ENCODE data around the gene THYN1.

THYN1 gene

GRCh38 chr11:134264966-134265764, 12.0 kb upstream of the THYN1 start:
- TF ChIP-seq GATA2 (IDR thresholded peaks at IDR 0.05; ENCODE audit: low read depth, low read length) = no peak
- TF ChIP-seq GATA3 (IDR thresholded peaks at IDR 0.05; ENCODE audit: low read depth, low read length) = no peak

GRCh38 chr11:134261626-134262488, 8.7 kb upstream of the THYN1 start:
- TF ChIP-seq GATA2 (IDR thresholded peaks at IDR 0.05; ENCODE audit: low read depth, low read length) (no peak), GATA3 (IDR thresholded peaks at IDR 0.05; ENCODE audit: low read depth, low read length) (no peak)

- no peak for TF ChIP-seq GATA3 (IDR thresholded peaks at IDR 0.05; ENCODE audit: low read depth, low read length)
- TF ChIP-seq GATA2 (IDR thresholded peaks at IDR 0.05; ENCODE audit: low read depth, low read length) = no peak
These were observed 7.8 kb upstream of the THYN1 start for GRCh38 chr11:134260983-134261382.

- TF ChIP-seq GATA2 (IDR thresholded peaks at IDR 0.05; ENCODE audit: low read depth, low read length) (no peak), GATA3 (IDR thresholded peaks at IDR 0.05; ENCODE audit: low read depth, low read length) (no peak)
These were observed 7.4 kb upstream of the THYN1 start for GRCh38 chr11:134260503-134260902.

GRCh38 chr11:134258577-134258976, 5.4 kb upstream of the THYN1 start:
- TF ChIP-seq GATA2 (IDR thresholded peaks at IDR 0.05; ENCODE audit: low read depth, low read length) = no peak
- no peak for TF ChIP-seq GATA3 (IDR thresholded peaks at IDR 0.05; ENCODE audit: low read depth, low read length)

GRCh38 chr11:134257101-134257500, 3.9 kb upstream of the THYN1 start:
- no peak for TF ChIP-seq GATA3 (IDR thresholded peaks at IDR 0.05; ENCODE audit: low read depth, low read length)

GRCh38 chr11:134254433-134255183, 1.5 kb upstream of the THYN1 start:
- no peak for TF ChIP-seq GATA2 (IDR thresholded peaks at IDR 0.05; ENCODE audit: low read depth, low read length)
- no peak for TF ChIP-seq GATA3 (IDR thresholded peaks at IDR 0.05; ENCODE audit: low read depth, low read length)

- TF ChIP-seq GATA3 (IDR thresholded peaks at IDR 0.05; ENCODE audit: low read depth, low read length) = no peak
- TF ChIP-seq GATA2 (IDR thresholded peaks at IDR 0.05; ENCODE audit: low read depth, low read length) = no peak
These were observed 585 bp downstream of the THYN1 start for GRCh38 chr11:134252346-134253187.

- TF ChIP-seq GATA2 (IDR thresholded peaks at IDR 0.05; ENCODE audit: low read depth, low read length) = no peak
- TF ChIP-seq GATA3 (IDR thresholded peaks at IDR 0.05; ENCODE audit: low read depth, low read length) = no peak
These were observed 2.5 kb downstream of the THYN1 start for GRCh38 chr11:134250675-134251074.

GRCh38 chr11:134250246-134250645, 2.9 kb downstream of the THYN1 start:
- TF ChIP-seq GATA2 (IDR thresholded peaks at IDR 0.05; ENCODE audit: low read depth, low read length) (no peak), GATA3 (IDR thresholded peaks at IDR 0.05; ENCODE audit: low read depth, low read length) (no peak)

GRCh38 chr11:134248910-134249480, 4.2 kb downstream of the THYN1 start:
- TF ChIP-seq GATA2 (IDR thresholded peaks at IDR 0.05; ENCODE audit: low read depth, low read length) (no peak), GATA3 (IDR thresholded peaks at IDR 0.05; ENCODE audit: low read depth, low read length) (no peak)

GRCh38 chr11:134246678-134247077, 6.5 kb downstream of the THYN1 start:
- TF ChIP-seq GATA3 (IDR thresholded peaks at IDR 0.05; ENCODE audit: low read depth, low read length) = no peak
- no peak for TF ChIP-seq GATA2 (IDR thresholded peaks at IDR 0.05; ENCODE audit: low read depth, low read length)

- no peak for TF ChIP-seq GATA2 (IDR thresholded peaks at IDR 0.05; ENCODE audit: low read depth, low read length)
- TF ChIP-seq GATA3 (IDR thresholded peaks at IDR 0.05; ENCODE audit: low read depth, low read length) = no peak
These were observed 7.1 kb downstream of the THYN1 start for GRCh38 chr11:134246100-134246499.
